Tibial artery (tissue), 4 donors: ENCODE data around the gene GCHFR.

Source experiments
- DNase-seq, 2 donors: peaks; one replicate each; pipeline ENCODE4 v3.0.0-alpha.2; 2019
- H3K27ac ChIP-seq, 2 donors: fragments of 200-600 bp; sonication (generic) in 1 of 2; 1 replicate in 1 of 2; 2 replicates in 1 of 2; pipeline ENCODE4 v1.5.1; 2018 to 2019; ENCODE audit warnings: mild to moderate bottlenecking in 1 of 2
- H3K27me3 ChIP-seq, 2 donors: fragments of 200-600 bp; sonication (generic) in 1 of 2; one replicate each; pipeline versions ENCODE4 v1.5.1 to v1.6.0; 2016 to 2019
- H3K36me3 ChIP-seq, 3 donors: fragments of 200-600 bp; sonication (generic) in 2 of 3; one replicate each; pipeline ENCODE4 v1.5.1; 2016 to 2019; ENCODE audit warnings: mild to moderate bottlenecking in 2 of 3
- H3K4me1 ChIP-seq, 4 donors: fragments of 200-600 bp; sonication (generic) in 2 of 4; 1 replicate in 3 of 4; 2 replicates in 1 of 4; pipeline ENCODE4 v1.5.1; 2016 to 2019
- H3K4me3 ChIP-seq, 2 donors: fragments of 200-600 bp; sonication (generic) in 1 of 2; 1 replicate in 1 of 2; 2 replicates in 1 of 2; pipeline ENCODE4 v1.5.1; 2018 to 2019; ENCODE audit warnings: mild to moderate bottlenecking in 2 of 2
- H3K9me3 ChIP-seq, 3 donors: fragments of 200-600 bp; sonication (generic) in 1 of 3; one replicate each; pipeline ENCODE4 v1.5.1; 2016 to 2019
- intact Hi-C: fragments of 100-400 bp; cut with DNase I; formaldehyde crosslinking; loops from one replicate; pipeline ENCODE4 v1.15.0; 2023; ENCODE audit warnings: low total_unique reads
- TF ChIP-seq, protein P1 (sequence below), 2 experiments: fragments of 200-600 bp in 1 of 2; fragments of 450-650 bp in 1 of 2; IDR thresholded peaks; one replicate each; pipeline ENCODE4 v1.5.1; 2017 to 2019; ENCODE audit warnings: antibody characterized with exemption in 2 of 2, mild to moderate bottlenecking in 1 of 2, moderate library complexity in 1 of 2

Gene GCHFR

DNA sequence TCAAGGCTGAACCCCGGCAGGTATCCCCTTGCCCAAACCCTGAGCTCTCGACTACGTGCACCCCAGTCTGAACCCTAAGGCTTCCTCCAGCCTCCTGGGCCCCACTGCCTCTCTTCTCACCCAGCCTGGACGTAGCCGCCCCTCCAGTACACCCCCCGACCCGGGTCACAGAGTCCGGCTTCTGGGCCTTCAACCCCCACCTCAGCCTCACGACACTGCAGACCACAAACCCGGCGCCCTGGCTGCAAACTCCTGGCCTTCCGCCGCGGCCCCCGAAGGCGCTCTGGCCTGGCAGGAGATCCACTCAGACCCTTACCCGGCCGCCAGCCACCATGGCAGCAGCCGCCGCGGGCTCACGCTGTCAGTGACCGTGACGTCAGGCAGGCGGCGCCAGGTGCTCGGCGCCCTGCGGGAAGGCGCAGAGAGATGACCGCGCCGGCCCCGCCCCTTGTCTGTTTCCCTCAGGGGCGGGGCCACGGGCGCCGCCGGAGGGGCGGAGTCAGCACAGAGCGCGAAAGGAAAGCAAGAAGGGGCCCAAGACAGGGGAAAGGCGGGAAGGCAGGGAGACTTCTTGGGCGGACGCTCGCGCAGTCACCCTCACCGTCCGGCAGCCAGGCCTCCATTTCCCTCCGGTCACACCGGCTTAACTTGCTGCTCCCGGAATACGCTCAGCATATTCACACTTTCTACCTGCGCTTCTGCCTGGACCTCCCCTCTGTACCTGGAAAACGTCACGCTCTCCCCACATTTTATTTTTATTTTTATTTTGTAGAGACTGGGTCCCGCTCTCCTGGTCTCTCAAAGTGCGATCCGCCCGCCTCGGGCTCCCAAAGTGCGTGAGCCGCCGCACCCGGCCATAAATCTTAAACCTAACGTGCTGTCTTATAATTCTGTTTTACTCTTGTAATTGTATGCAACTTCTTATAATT lies 8.7 kb upstream of the GCHFR start, which contains the start of gene RMDN3:
Gene RMDN3 (minus strand): TSS at position 372 of the 929 bp plus-strand sequence. CDS start 471 bp downstream, outside the sequence.
- TF ChIP-seq, protein P1, sequence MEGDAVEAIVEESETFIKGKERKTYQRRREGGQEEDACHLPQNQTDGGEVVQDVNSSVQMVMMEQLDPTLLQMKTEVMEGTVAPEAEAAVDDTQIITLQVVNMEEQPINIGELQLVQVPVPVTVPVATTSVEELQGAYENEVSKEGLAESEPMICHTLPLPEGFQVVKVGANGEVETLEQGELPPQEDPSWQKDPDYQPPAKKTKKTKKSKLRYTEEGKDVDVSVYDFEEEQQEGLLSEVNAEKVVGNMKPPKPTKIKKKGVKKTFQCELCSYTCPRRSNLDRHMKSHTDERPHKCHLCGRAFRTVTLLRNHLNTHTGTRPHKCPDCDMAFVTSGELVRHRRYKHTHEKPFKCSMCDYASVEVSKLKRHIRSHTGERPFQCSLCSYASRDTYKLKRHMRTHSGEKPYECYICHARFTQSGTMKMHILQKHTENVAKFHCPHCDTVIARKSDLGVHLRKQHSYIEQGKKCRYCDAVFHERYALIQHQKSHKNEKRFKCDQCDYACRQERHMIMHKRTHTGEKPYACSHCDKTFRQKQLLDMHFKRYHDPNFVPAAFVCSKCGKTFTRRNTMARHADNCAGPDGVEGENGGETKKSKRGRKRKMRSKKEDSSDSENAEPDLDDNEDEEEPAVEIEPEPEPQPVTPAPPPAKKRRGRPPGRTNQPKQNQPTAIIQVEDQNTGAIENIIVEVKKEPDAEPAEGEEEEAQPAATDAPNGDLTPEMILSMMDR (IDR thresholded peaks at IDR 0.05) = no peak
- Histone ChIP-seq H3K27ac (peak within 1 kb of the TSS; percentile 75 to 85), H3K27me3 (no peaks in the 10 kb centered on the region), H3K9me3 (no peaks in the 10 kb centered on the region), H3K4me1 (peaks cover 0 to 23% (median 13%) of the 10 kb centered on the region in 4 donors), H3K4me3 (peak within 1 kb of the TSS; percentile 82 to 91), H3K36me3 (peaks cover 15 to 30% (median 18%) of the 10 kb centered on the region in 3 donors)
- intact Hi-C loops = no loop called here
- peak; percentile 87 to 96 for DNase-seq

DNA sequence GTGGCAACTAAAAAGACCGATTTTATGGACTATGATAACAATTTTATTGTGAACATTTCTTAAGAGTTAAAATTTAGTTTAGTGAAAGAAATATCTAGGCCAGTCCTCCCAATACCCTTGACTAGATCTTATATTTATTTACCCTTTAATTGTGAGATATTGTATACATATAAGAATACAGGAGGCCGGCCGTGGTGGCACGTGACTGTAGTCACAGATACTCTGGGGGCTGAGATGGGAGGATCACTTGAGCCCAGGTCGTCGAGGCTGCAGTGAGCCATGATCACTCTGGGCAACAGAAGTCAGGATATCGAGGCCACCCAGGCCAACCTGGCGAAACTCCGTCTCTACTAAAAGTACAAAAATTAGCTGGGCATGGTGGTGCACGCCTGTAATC lies 8.1 kb upstream of the GCHFR start:
- H3K4me1 ChIP-seq = peaks cover 0 to 23% (median 13%) of the 10 kb centered on the region in 4 donors
- H3K27me3 ChIP-seq = no peaks in the 10 kb centered on the region
- peaks cover 9 to 24% (median 11%) of the 10 kb centered on the region in 3 donors for H3K36me3 ChIP-seq
- DNase-seq = no peak
- TF ChIP-seq, protein P1 (IDR thresholded peaks at IDR 0.05) = no peak
- H3K9me3 ChIP-seq = no peaks in the 10 kb centered on the region
- peak overlapping the region; percentile 75 to 85 for H3K27ac ChIP-seq
- peak overlapping the region; percentile 82 to 91 for H3K4me3 ChIP-seq
- intact Hi-C loops = no loop called here

DNA sequence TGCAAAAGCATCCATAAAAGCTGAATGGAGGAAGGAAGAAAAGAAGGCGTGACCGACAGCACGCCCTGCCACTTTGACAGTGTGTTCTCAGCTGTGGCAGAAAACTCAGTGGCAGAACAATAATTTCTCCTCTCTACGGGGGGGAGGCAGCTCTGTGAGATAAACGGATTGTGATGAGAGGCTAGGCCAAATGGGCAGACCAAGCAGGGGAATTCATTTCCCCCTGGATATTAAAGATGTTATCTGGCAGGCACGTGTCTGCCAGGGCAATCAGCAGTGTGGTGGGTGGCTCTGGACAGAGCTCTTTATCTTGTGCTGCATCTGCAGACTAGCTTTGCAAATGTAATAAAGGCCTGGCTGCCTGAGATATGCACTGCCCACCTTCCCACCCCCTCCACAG lies 6.9 kb upstream of the GCHFR start:
- intact Hi-C loops = no loop called here
- Histone ChIP-seq H3K4me1 (peaks cover 0 to 23% (median 13%) of the 10 kb centered on the region in 4 donors), H3K27ac (no peak overlapping the region), H3K36me3 (peaks cover 0 to 13% (median 1%) of the 10 kb centered on the region in 3 donors), H3K9me3 (no peaks in the 10 kb centered on the region), H3K4me3 (no peak overlapping the region), H3K27me3 (no peaks in the 10 kb centered on the region)
- TF ChIP-seq, protein P1 (IDR thresholded peaks at IDR 0.05) = no peak
- DNase-seq = no peak

DNA sequence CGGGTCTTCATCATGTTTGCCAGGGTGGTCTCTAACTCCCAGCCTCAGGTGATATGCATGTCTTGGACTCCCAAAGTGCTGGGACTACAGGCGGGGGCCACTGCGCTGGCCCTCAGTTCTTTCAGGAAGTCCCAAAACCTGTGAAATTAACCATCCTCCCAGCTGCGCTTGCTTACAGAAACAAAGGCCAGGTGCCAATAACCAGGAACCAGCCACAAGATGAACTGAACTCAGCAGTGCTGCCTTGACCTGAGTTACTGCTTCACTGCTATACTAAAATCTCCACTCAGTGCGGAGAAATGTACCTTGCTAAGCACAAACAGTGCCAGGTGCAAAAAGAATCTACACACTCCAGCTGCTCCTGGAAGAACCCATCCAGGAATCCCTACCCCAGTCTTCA lies 3.9 kb upstream of the GCHFR start:
- Histone ChIP-seq H3K27me3 (no peaks in the 10 kb centered on the region), H3K4me1 (peaks cover 0 to 29% (median 10%) of the 10 kb centered on the region in 4 donors), H3K27ac (no peak overlapping the region), H3K9me3 (no peaks in the 10 kb centered on the region), H3K36me3 (no peaks in the 10 kb centered on the region), H3K4me3 (no peak overlapping the region)
- TF ChIP-seq, protein P1 (IDR thresholded peaks at IDR 0.05) = no peak
- intact Hi-C loops = no loop called here
- no peak for DNase-seq

DNA sequence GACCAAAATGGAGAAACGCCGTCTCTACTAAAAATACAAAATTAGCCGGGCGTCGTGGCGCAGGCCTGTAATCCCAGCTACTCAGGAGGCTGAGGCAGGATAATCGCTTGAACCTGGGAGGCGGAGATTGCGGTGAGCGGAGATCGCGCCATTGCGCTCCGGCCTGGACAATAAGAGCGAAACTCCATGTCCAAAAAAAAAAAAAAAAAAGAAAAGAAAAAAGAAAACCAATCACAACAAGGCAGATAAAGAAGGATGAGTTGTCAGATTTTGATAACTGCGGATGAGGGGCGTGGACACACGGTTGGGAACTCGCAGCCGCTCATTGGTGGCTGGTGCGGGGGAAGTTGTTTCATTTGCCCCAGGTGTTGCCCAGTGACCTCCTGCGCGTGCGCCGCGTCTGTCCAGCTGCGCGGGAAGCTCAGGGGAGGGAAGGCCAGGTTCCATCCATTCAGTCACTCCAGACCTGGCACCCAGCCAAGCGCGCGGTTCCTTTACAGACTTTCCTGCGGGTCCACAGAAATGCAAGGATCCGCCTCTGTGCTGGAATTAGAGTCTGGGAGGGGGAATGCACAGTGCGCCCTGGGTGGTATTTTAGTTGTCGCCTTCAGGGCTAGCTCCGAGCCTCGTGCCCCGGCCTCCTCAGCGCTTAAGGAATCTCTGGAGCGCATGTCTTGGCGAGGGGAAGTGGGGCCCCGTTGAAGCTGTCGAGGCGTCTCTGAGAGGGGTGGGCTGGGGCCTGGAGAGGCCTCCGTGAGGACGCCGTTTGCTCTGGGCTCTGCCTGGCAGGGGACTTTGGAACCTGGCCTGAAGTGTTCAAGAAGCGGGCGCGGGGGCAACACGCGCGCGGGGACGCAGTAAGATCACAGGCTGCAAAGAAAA lies 708 bp upstream of the GCHFR start:
- H3K27me3 ChIP-seq = no peaks in the 10 kb centered on the region
- TF ChIP-seq, protein P1 (IDR thresholded peaks at IDR 0.05) = no peak
- H3K9me3 ChIP-seq = no peaks in the 10 kb centered on the region
- intact Hi-C loops = no loop called here
- H3K4me3 ChIP-seq = peak overlapping the region; percentile 62 to 69
- peaks cover 0 to 47% (median 27%) of the 10 kb centered on the region in 4 donors for H3K4me1 ChIP-seq
- H3K36me3 ChIP-seq = peaks cover 0 to 14% (median 5%) of the 10 kb centered on the region in 3 donors
- peak; percentile 62 to 82 for DNase-seq
- peak overlapping the region; percentile 87 to 89 for H3K27ac ChIP-seq
